BE2C (cell line): ENCODE results near the gene EFCAB12.
A peak's percentile ranks its signal among the peaks of the same experiment; 100 is the strongest.
"Not testable (repeated sequence)": the region's sequence is repeated elsewhere in the genome, so short reads cannot be mapped to it uniquely, and the experiment has no call there.

Source experiments
- DNase-seq: peaks from one replicate; pipeline ENCODE4 v3.0.0-alpha.2; 2020
- H3K27me3 ChIP-seq: fragments of 250-450 bp; sonication (Bioruptor Pico); 2 replicates; pipeline ENCODE4 v1.5.1; 2020; ENCODE audit warnings: mild to moderate bottlenecking
- H3K36me3 ChIP-seq: fragments of 250-450 bp; sonication (Bioruptor Pico); 2 replicates; pipeline ENCODE4 v1.5.1; 2020; ENCODE audit warnings: mild to moderate bottlenecking
- H3K4me1 ChIP-seq: fragments of 250-450 bp; sonication (Bioruptor Pico); 2 replicates; pipeline ENCODE4 v1.5.1; 2020
- H3K4me3 ChIP-seq: 2 replicates; pipeline ENCODE4 v1.5.1; 2011; ENCODE audit warnings: low read depth, low read length
- H3K9me3 ChIP-seq: fragments of 250-450 bp; sonication (Bioruptor Pico); 2 replicates; pipeline ENCODE4 v1.5.1; 2020
- CTCF ChIP-seq: IDR thresholded peaks from 2 replicates; pipeline ENCODE4 v1.5.1; 2012; ENCODE audit warnings: mild to moderate bottlenecking, low read depth, low read length

The EFCAB12 gene

GRCh38 chr3:129389572-129389937 lies 38.9 kb downstream of the EFCAB12 start:
- H3K36me3 ChIP-seq, result peaks cover 25% of the 10 kb centered on the region
- TF ChIP-seq CTCF, result no peak

GRCh38 chr3:129388791-129389571 lies 39.5 kb downstream of the EFCAB12 start:
- peaks cover 25% of the 10 kb centered on the region for H3K36me3 ChIP-seq
- DNase-seq, H3K9me3 ChIP-seq, H3K27me3 ChIP-seq, H3K4me3 ChIP-seq, H3K4me1 ChIP-seq: not testable (repeated sequence)

More at GRCh38 chr3:129389572-129389937, 38.9 kb downstream of the EFCAB12 start:
- Histone ChIP-seq H3K9me3 (no peaks in the 10 kb centered on the region), H3K4me1 (peaks cover 4% of the 10 kb centered on the region), H3K27me3 (no peaks in the 10 kb centered on the region), H3K4me3 (no peak overlapping the region)
- no peak for DNase-seq

- H3K9me3 ChIP-seq, result no peaks in the 10 kb centered on the region
- DNase-seq, result no peak
- H3K27me3 ChIP-seq, result no peaks in the 10 kb centered on the region
- no peak overlapping the region for H3K4me3 ChIP-seq
- no peak for TF ChIP-seq CTCF
- peaks cover 19% of the 10 kb centered on the region for H3K36me3 ChIP-seq
- peaks cover 10% of the 10 kb centered on the region for H3K4me1 ChIP-seq
Measured at GRCh38 chr3:129387487-129387886, 40.9 kb downstream of the EFCAB12 start.

GRCh38 chr3:129386984-129387383 lies 41.5 kb downstream of the EFCAB12 start:
- no peak for DNase-seq
- no peak for TF ChIP-seq CTCF
- Histone ChIP-seq H3K9me3 (no peaks in the 10 kb centered on the region), H3K4me1 (peaks cover 10% of the 10 kb centered on the region), H3K36me3 (peaks cover 19% of the 10 kb centered on the region), H3K27me3 (no peaks in the 10 kb centered on the region), H3K4me3 (no peak overlapping the region)

- Histone ChIP-seq H3K4me3 (peak overlapping the region; percentile 59), H3K4me1 (peaks cover 10% of the 10 kb centered on the region), H3K36me3 (peaks cover 11% of the 10 kb centered on the region)
- H3K9me3 ChIP-seq, H3K27me3 ChIP-seq: not testable (repeated sequence)
- DNase-seq, result peak; percentile 96
Measured at GRCh38 chr3:129385507-129385906, 42.9 kb downstream of the EFCAB12 start.

- peak overlapping the region; percentile 59 for H3K4me3 ChIP-seq
- H3K9me3 ChIP-seq, result no peaks in the 10 kb centered on the region
- TF ChIP-seq CTCF, result no peak
- no peaks in the 10 kb centered on the region for H3K27me3 ChIP-seq
- no peak for DNase-seq
- H3K36me3 ChIP-seq, result peaks cover 11% of the 10 kb centered on the region
- H3K4me1 ChIP-seq, result peaks cover 10% of the 10 kb centered on the region
Measured at GRCh38 chr3:129384594-129385323, 43.7 kb downstream of the EFCAB12 start.

GRCh38 chr3:129384103-129384502 lies 44.3 kb downstream of the EFCAB12 start:
- not testable (repeated sequence) for DNase-seq, H3K9me3 ChIP-seq, H3K27me3 ChIP-seq, H3K36me3 ChIP-seq
- Histone ChIP-seq H3K4me3 (peak overlapping the region; percentile 9; the same call in 1 of the 2 replicates), H3K4me1 (peaks cover 10% of the 10 kb centered on the region)
